ENCODE measurements around the gene ATP7B.

The ATP7B gene

GRCh38 chr13:52009946-52010345 is 1.3 kb downstream of the ATP7B start:
- H2BK15ac ChIP-seq (ENCODE audit: low read length) = no peak overlapping the region
- H2BK120ac ChIP-seq (ENCODE audit: low read depth, low read length) = no peak overlapping the region
- no peak overlapping the region for H3K4ac ChIP-seq (ENCODE audit: low read length)
- no peaks in the 10 kb centered on the region for H3K79me1 ChIP-seq (ENCODE audit: low read depth, low read length)
- H2BK12ac ChIP-seq (ENCODE audit: low read length) = no peak overlapping the region
- no peak overlapping the region for H3K4me2 ChIP-seq (ENCODE audit: insufficient read depth, low read length, poor library complexity, severe bottlenecking)
- no peak overlapping the region for H4K91ac ChIP-seq (ENCODE audit: low read depth, low read length, poor library complexity)
- WGBS, 2 donors (ENCODE audit: extremely low coverage in 2 of 2, insufficient read length in 2 of 2, insufficient replicate concordance in 1 of 2) = no CpG with 5 or more reads among the region's 6 CpGs
- no peak overlapping the region for H3K9ac ChIP-seq (ENCODE audit: low read depth, low read length, poor library complexity)
- H4K8ac ChIP-seq (ENCODE audit: low read depth, low read length) = no peak overlapping the region
- H3K27ac ChIP-seq (replicated peaks; ENCODE audit: low read length) = no peak overlapping the region
- H3K9me3 ChIP-seq (replicated peaks in 1 of 2; ENCODE audit: control insufficient read depth in 2 of 2, insufficient read depth in 1 of 2, low read depth in 1 of 2, low read length in 2 of 2) = no peaks in the 10 kb centered on the region
- DNase-seq (ENCODE audit: low spot score) = no peak
- no peaks in the 10 kb centered on the region for H3K4me1 ChIP-seq (ENCODE audit: control insufficient read depth in 2 of 2, insufficient read depth in 1 of 2, low read depth in 1 of 2, low read length in 2 of 2)
- peaks cover 2 to 54% (median 7%) of the 10 kb centered on the region in 3 experiments for H3K27me3 ChIP-seq (ENCODE audit: control insufficient read depth in 3 of 3, insufficient read depth in 3 of 3, low read depth in 1 of 3, low read length in 3 of 3)
- peaks cover 0 to 3% of the 10 kb centered on the region in 2 donors for H3K36me3 ChIP-seq (replicated peaks in 1 of 2; ENCODE audit: control insufficient read depth in 2 of 2, insufficient read depth in 2 of 2, low read length in 2 of 2)
- no peak overlapping the region for H3K18ac ChIP-seq (ENCODE audit: low read length)
- H3K14ac ChIP-seq (ENCODE audit: low read length) = no peak overlapping the region
- no peak overlapping the region for H3K4me3 ChIP-seq (ENCODE audit: low read length in 2 of 2)
- no peak overlapping the region for H2AFZ ChIP-seq (ENCODE audit: low read length)
- no peak overlapping the region for H2BK5ac ChIP-seq (ENCODE audit: low read length)
- no peak overlapping the region for H3K23ac ChIP-seq (ENCODE audit: low read depth, low read length, poor library complexity)
- H2AK5ac ChIP-seq (ENCODE audit: low read depth, low read length) = no peak overlapping the region

GRCh38 chr13:52006523-52007245 is 4.6 kb downstream of the ATP7B start:
- no peaks in the 10 kb centered on the region for H3K4me1 ChIP-seq (ENCODE audit: control insufficient read depth in 2 of 2, insufficient read depth in 1 of 2, low read depth in 1 of 2, low read length in 2 of 2)
- H3K9ac ChIP-seq (ENCODE audit: low read depth, low read length, poor library complexity) = no peak overlapping the region
- WGBS, 2 donors (ENCODE audit: extremely low coverage in 2 of 2, insufficient read length in 2 of 2, insufficient replicate concordance in 1 of 2) = no CpG with 5 or more reads among the region's 8 CpGs

DNA sequence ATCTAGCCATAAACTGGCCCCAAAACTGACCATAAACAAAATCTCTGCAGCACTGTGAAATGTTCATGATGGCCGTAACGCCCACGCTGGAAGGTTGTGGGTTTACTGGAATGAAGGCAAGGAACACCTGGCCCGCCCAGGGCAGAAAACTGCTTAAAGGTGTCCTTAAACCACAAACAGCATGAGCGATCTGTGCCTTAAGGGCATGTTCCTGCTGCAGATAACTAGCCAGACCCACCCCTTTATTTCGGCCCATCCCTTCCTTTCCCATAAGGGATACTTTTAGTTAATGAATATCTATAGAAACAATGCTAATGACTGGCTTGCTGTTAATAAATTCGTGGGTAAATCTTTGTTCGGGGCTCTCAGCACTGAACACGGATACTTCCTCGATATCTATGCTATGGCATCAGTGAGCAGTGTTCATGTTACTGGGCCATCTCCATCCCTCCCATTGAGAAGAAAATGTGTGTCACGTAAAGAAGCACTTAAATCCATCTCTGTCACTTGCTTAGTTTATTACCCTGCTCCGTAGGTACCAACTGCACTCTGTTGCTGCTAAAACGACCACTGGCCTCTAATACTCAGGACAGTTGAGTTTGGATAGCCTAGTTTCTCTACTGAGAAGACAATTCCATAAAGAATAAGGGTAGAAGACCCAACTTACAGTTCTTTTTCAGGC is 5.3 kb downstream of the ATP7B start:
- no peak overlapping the region for H3K4ac ChIP-seq (ENCODE audit: low read length)
- H4K8ac ChIP-seq (ENCODE audit: low read depth, low read length) = no peak overlapping the region
- no peaks in the 10 kb centered on the region for H3K9me3 ChIP-seq (replicated peaks in 1 of 2; ENCODE audit: control insufficient read depth in 2 of 2, insufficient read depth in 1 of 2, low read depth in 1 of 2, low read length in 2 of 2)
- H3K36me3 ChIP-seq (replicated peaks in 1 of 2; ENCODE audit: control insufficient read depth in 2 of 2, insufficient read depth in 2 of 2, low read length in 2 of 2) = no peaks in the 10 kb centered on the region
- H3K27me3 ChIP-seq (ENCODE audit: control insufficient read depth in 3 of 3, insufficient read depth in 3 of 3, low read depth in 1 of 3, low read length in 3 of 3) = peaks cover 0 to 53% (median 2%) of the 10 kb centered on the region in 3 experiments
- H2BK12ac ChIP-seq (ENCODE audit: low read length) = no peak overlapping the region
- H3K79me1 ChIP-seq (ENCODE audit: low read depth, low read length) = no peaks in the 10 kb centered on the region
- H3K9ac ChIP-seq (ENCODE audit: low read depth, low read length, poor library complexity) = no peak overlapping the region
- H2BK5ac ChIP-seq (ENCODE audit: low read length) = no peak overlapping the region
- H3K4me3 ChIP-seq (ENCODE audit: low read length in 2 of 2) = no peak overlapping the region
- no peak overlapping the region for H3K27ac ChIP-seq (replicated peaks; ENCODE audit: low read length)
- no peak overlapping the region for H2BK120ac ChIP-seq (ENCODE audit: low read depth, low read length)
- no peak overlapping the region for H2AFZ ChIP-seq (ENCODE audit: low read length)
- DNase-seq (ENCODE audit: low spot score) = no peak
- H4K91ac ChIP-seq (ENCODE audit: low read depth, low read length, poor library complexity) = no peak overlapping the region
- no peak overlapping the region for H3K14ac ChIP-seq (ENCODE audit: low read length)
- WGBS, 2 donors (ENCODE audit: extremely low coverage in 2 of 2, insufficient read length in 2 of 2, insufficient replicate concordance in 1 of 2) = no CpG with 5 or more reads among the region's 13 CpGs
- no peak overlapping the region for H3K18ac ChIP-seq (ENCODE audit: low read length)
- H2BK15ac ChIP-seq (ENCODE audit: low read length) = no peak overlapping the region
- no peak overlapping the region for H3K4me2 ChIP-seq (ENCODE audit: insufficient read depth, low read length, poor library complexity, severe bottlenecking)
- no peaks in the 10 kb centered on the region for H3K4me1 ChIP-seq (ENCODE audit: control insufficient read depth in 2 of 2, insufficient read depth in 1 of 2, low read depth in 1 of 2, low read length in 2 of 2)
- no peak overlapping the region for H3K23ac ChIP-seq (ENCODE audit: low read depth, low read length, poor library complexity)
- H2AK5ac ChIP-seq (ENCODE audit: low read depth, low read length) = no peak overlapping the region

More at GRCh38 chr13:52006523-52007245, 4.6 kb downstream of the ATP7B start:
- no peak overlapping the region for H3K4me2 ChIP-seq (ENCODE audit: insufficient read depth, low read length, poor library complexity, severe bottlenecking)
- no peak overlapping the region for H2BK5ac ChIP-seq (ENCODE audit: low read length)
- H3K27ac ChIP-seq (replicated peaks; ENCODE audit: low read length) = no peak overlapping the region
- DNase-seq (ENCODE audit: low spot score) = no peak
- H2AK5ac ChIP-seq (ENCODE audit: low read depth, low read length) = no peak overlapping the region
- peaks cover 2 to 59% (median 7%) of the 10 kb centered on the region in 3 experiments for H3K27me3 ChIP-seq (ENCODE audit: control insufficient read depth in 3 of 3, insufficient read depth in 3 of 3, low read depth in 1 of 3, low read length in 3 of 3)
- no peak overlapping the region for H2BK15ac ChIP-seq (ENCODE audit: low read length)
- H2BK12ac ChIP-seq (ENCODE audit: low read length) = no peak overlapping the region
- no peaks in the 10 kb centered on the region for H3K36me3 ChIP-seq (replicated peaks in 1 of 2; ENCODE audit: control insufficient read depth in 2 of 2, insufficient read depth in 2 of 2, low read length in 2 of 2)
- no peak overlapping the region for H3K4ac ChIP-seq (ENCODE audit: low read length)
- H3K14ac ChIP-seq (ENCODE audit: low read length) = no peak overlapping the region
- no peak overlapping the region for H3K23ac ChIP-seq (ENCODE audit: low read depth, low read length, poor library complexity)
- no peak overlapping the region for H4K8ac ChIP-seq (ENCODE audit: low read depth, low read length)
- H3K18ac ChIP-seq (ENCODE audit: low read length) = no peak overlapping the region
- no peaks in the 10 kb centered on the region for H3K9me3 ChIP-seq (replicated peaks in 1 of 2; ENCODE audit: control insufficient read depth in 2 of 2, insufficient read depth in 1 of 2, low read depth in 1 of 2, low read length in 2 of 2)
- no peak overlapping the region for H4K91ac ChIP-seq (ENCODE audit: low read depth, low read length, poor library complexity)
- no peak overlapping the region for H2BK120ac ChIP-seq (ENCODE audit: low read depth, low read length)
- H3K4me3 ChIP-seq (ENCODE audit: low read length in 2 of 2) = no peak overlapping the region
- no peak overlapping the region for H2AFZ ChIP-seq (ENCODE audit: low read length)
- no peaks in the 10 kb centered on the region for H3K79me1 ChIP-seq (ENCODE audit: low read depth, low read length)

GRCh38 chr13:52004511-52005170 is 6.6 kb downstream of the ATP7B start:
- H3K4me3 ChIP-seq (ENCODE audit: low read length in 2 of 2) = no peak overlapping the region
- no peak overlapping the region for H2BK5ac ChIP-seq (ENCODE audit: low read length)
- no peak overlapping the region for H3K14ac ChIP-seq (ENCODE audit: low read length)
- no peak overlapping the region for H4K8ac ChIP-seq (ENCODE audit: low read depth, low read length)
- H3K36me3 ChIP-seq (replicated peaks in 1 of 2; ENCODE audit: control insufficient read depth in 2 of 2, insufficient read depth in 2 of 2, low read length in 2 of 2) = no peaks in the 10 kb centered on the region
- H2AK5ac ChIP-seq (ENCODE audit: low read depth, low read length) = no peak overlapping the region
- no peak overlapping the region for H4K91ac ChIP-seq (ENCODE audit: low read depth, low read length, poor library complexity)
- no peaks in the 10 kb centered on the region for H3K9me3 ChIP-seq (replicated peaks in 1 of 2; ENCODE audit: control insufficient read depth in 2 of 2, insufficient read depth in 1 of 2, low read depth in 1 of 2, low read length in 2 of 2)
- H2BK15ac ChIP-seq (ENCODE audit: low read length) = no peak overlapping the region
- H3K9ac ChIP-seq (ENCODE audit: low read depth, low read length, poor library complexity) = no peak overlapping the region
- H3K23ac ChIP-seq (ENCODE audit: low read depth, low read length, poor library complexity) = peak overlapping the region; percentile 34
- H3K4ac ChIP-seq (ENCODE audit: low read length) = no peak overlapping the region
- no peak overlapping the region for H3K18ac ChIP-seq (ENCODE audit: low read length)
- H3K27ac ChIP-seq (replicated peaks; ENCODE audit: low read length) = no peak overlapping the region
- no CpG with 5 or more reads among the region's 7 CpGs for WGBS, 2 donors (ENCODE audit: extremely low coverage in 2 of 2, insufficient read length in 2 of 2, insufficient replicate concordance in 1 of 2)
- H3K79me1 ChIP-seq (ENCODE audit: low read depth, low read length) = no peaks in the 10 kb centered on the region
- peaks cover 0 to 42% (median 0%) of the 10 kb centered on the region in 3 experiments for H3K27me3 ChIP-seq (ENCODE audit: control insufficient read depth in 3 of 3, insufficient read depth in 3 of 3, low read depth in 1 of 3, low read length in 3 of 3)
- H2BK120ac ChIP-seq (ENCODE audit: low read depth, low read length) = no peak overlapping the region
- DNase-seq (ENCODE audit: low spot score) = no peak
- H2BK12ac ChIP-seq (ENCODE audit: low read length) = no peak overlapping the region
- H3K4me2 ChIP-seq (ENCODE audit: insufficient read depth, low read length, poor library complexity, severe bottlenecking) = no peak overlapping the region
- H2AFZ ChIP-seq (ENCODE audit: low read length) = no peak overlapping the region
- H3K4me1 ChIP-seq (ENCODE audit: control insufficient read depth in 2 of 2, insufficient read depth in 1 of 2, low read depth in 1 of 2, low read length in 2 of 2) = peaks cover 0 to 2% of the 10 kb centered on the region in 2 donors

Data from neuronal stem cell (in vitro differentiated cells).